Skin epidermis (tissue), 12 donors: ENCODE measurements around the gene TRRAP.

Experiments used
- H3K27ac ChIP-seq, 21 experiments: fragments of 200-600 bp; sonication (generic) in 11 of 21; one replicate each; pipeline ENCODE4 v1.5.0; 2020; ENCODE audit warnings: mild to moderate bottlenecking in 3 of 21, inconsistent platforms in 2 of 21, moderate library complexity in 2 of 21
- H3K4me3 ChIP-seq, 7 experiments: fragments of 200-600 bp; sonication (generic) in 2 of 7; one replicate each; pipeline ENCODE4 v1.5.0; 2020; ENCODE audit warnings: inconsistent platforms in 2 of 7, mild to moderate bottlenecking in 2 of 7, moderate library complexity in 1 of 7

Gene TRRAP

GRCh38 chr7:98884416-98884815 lies 6.1 kb downstream of the TRRAP start:
- no peak overlapping the region for H3K27ac ChIP-seq
- no peak overlapping the region for H3K4me3 ChIP-seq

- H3K4me3 ChIP-seq: no peak overlapping the region
These were observed 8.7 kb downstream of the TRRAP start for GRCh38 chr7:98887038-98887437.

GRCh38 chr7:98892609-98893008 lies 14.3 kb downstream of the TRRAP start:
- Histone ChIP-seq H3K27ac (no peak overlapping the region), H3K4me3 (no peak overlapping the region)

More at GRCh38 chr7:98887038-98887437, 8.7 kb downstream of the TRRAP start:
- H3K27ac ChIP-seq: no peak overlapping the region

- H3K27ac ChIP-seq: no peak overlapping the region
- H3K4me3 ChIP-seq: no peak overlapping the region
These were observed 21.5 kb downstream of the TRRAP start for GRCh38 chr7:98899816-98900215.

- Histone ChIP-seq H3K27ac (no peak overlapping the region), H3K4me3 (no peak overlapping the region)
These were observed 22.5 kb downstream of the TRRAP start for GRCh38 chr7:98900815-98901214.

GRCh38 chr7:98902523-98902922 lies 24.2 kb downstream of the TRRAP start:
- Histone ChIP-seq H3K4me3 (no peak overlapping the region), H3K27ac (no peak overlapping the region)

- H3K4me3 ChIP-seq: no peak overlapping the region
- no peak overlapping the region for H3K27ac ChIP-seq
These were observed 24.9 kb downstream of the TRRAP start for GRCh38 chr7:98903246-98903645.

- H3K27ac ChIP-seq: no peak overlapping the region
- no peak overlapping the region for H3K4me3 ChIP-seq
These were observed 29.2 kb downstream of the TRRAP start for GRCh38 chr7:98907570-98907969.

GRCh38 chr7:98908585-98908984 lies 30.3 kb downstream of the TRRAP start:
- Histone ChIP-seq H3K27ac (no peak overlapping the region), H3K4me3 (no peak overlapping the region)

GRCh38 chr7:98909487-98909886 lies 31.2 kb downstream of the TRRAP start:
- Histone ChIP-seq H3K4me3 (no peak overlapping the region), H3K27ac (no peak overlapping the region)

GRCh38 chr7:98910427-98910826 lies 32.1 kb downstream of the TRRAP start:
- H3K27ac ChIP-seq: no peak overlapping the region
- no peak overlapping the region for H3K4me3 ChIP-seq

- Histone ChIP-seq H3K4me3 (no peak overlapping the region), H3K27ac (no peak overlapping the region)
These were observed 33.6 kb downstream of the TRRAP start for GRCh38 chr7:98911916-98912315.

- Histone ChIP-seq H3K4me3 (no peak overlapping the region), H3K27ac (no peak overlapping the region)
These were observed 34.7 kb downstream of the TRRAP start for GRCh38 chr7:98913026-98913425.

GRCh38 chr7:98913612-98914011 lies 35.3 kb downstream of the TRRAP start:
- no peak overlapping the region for H3K27ac ChIP-seq
- H3K4me3 ChIP-seq: no peak overlapping the region

GRCh38 chr7:98917331-98917730 lies 39.0 kb downstream of the TRRAP start:
- H3K27ac ChIP-seq: no peak overlapping the region
- H3K4me3 ChIP-seq: no peak overlapping the region

- Histone ChIP-seq H3K4me3 (no peak overlapping the region), H3K27ac (peak overlapping the region in 10 of 21 experiments; percentile 17 to 64 (median 40))
These were observed 43.5 kb downstream of the TRRAP start for GRCh38 chr7:98921608-98922372.

- no peak overlapping the region for H3K4me3 ChIP-seq
- H3K27ac ChIP-seq: peak overlapping the region in 10 of 21 experiments; percentile 24 to 64 (median 42)
These were observed 44.3 kb downstream of the TRRAP start for GRCh38 chr7:98922392-98923187.

GRCh38 chr7:98923512-98923911 lies 45.2 kb downstream of the TRRAP start:
- Histone ChIP-seq H3K27ac (no peak overlapping the region), H3K4me3 (no peak overlapping the region)

- Histone ChIP-seq H3K4me3 (no peak overlapping the region), H3K27ac (no peak overlapping the region)
These were observed 48.8 kb downstream of the TRRAP start for GRCh38 chr7:98927125-98927524.

- H3K27ac ChIP-seq: peak overlapping the region in 9 of 21 experiments; percentile 2 to 73 (median 51)
- H3K4me3 ChIP-seq: no peak overlapping the region
These were observed 52.1 kb downstream of the TRRAP start for GRCh38 chr7:98930464-98930863.

- Histone ChIP-seq H3K27ac (peak overlapping the region in 8 of 21 experiments; percentile 7 to 73 (median 52)), H3K4me3 (peak overlapping the region in 1 of 7 experiments; percentile 3)
These were observed 52.6 kb downstream of the TRRAP start for GRCh38 chr7:98930921-98931320.
